HG02852 (cell line): ENCODE data around the gene MCF2L2.

ENCODE experiments used
- ATAC-seq: cut with Tn5 transposase; IDR thresholded peaks from one replicate; pipeline ENCODE4 v1.9.1; 2021; ENCODE audit warnings: mild to moderate bottlenecking, moderate library complexity; ENCODE audit not compliant: unreplicated experiment

MCF2L2 gene

DNA sequence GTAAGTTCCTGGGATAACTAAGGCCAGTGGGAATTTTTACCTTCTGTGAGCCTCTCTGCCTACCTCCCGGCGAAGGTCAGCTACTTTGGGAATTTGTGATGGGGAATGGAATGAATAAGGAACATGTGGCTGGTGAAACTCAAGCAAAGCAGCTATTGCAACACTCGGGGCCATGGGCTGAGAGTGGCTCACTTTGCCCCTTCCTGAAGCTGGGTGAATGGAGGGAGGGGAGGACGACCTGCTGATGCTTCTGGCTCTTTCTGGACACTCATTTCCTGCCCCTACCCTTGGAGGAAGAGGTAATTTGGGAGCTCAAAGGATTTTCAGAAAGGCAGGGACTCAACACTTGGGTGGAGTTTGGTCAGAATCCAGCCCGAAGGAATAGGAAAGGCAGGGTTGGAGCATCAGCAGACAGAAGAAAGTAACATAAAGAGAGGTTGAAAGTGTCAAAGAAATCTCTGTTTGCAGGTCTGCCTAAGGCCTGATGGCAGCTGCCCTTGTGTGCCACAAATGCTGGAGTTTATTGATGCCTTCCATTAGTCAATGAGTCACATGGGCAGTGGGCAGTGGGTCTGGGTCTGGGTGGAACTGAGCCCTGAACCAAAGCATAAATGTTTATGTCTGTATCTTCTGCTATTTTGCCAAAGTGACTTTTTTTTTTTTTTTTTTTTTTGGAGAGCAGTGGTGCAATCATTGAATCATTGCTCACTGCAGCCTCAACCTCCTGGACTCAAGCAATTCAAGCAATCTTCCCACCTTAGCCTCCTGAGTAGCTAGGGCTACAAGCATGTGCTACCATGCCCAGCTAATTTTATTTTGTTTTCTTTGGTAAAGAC, 278.3 kb downstream of the MCF2L2 start:
- no peak for ATAC-seq

DNA sequence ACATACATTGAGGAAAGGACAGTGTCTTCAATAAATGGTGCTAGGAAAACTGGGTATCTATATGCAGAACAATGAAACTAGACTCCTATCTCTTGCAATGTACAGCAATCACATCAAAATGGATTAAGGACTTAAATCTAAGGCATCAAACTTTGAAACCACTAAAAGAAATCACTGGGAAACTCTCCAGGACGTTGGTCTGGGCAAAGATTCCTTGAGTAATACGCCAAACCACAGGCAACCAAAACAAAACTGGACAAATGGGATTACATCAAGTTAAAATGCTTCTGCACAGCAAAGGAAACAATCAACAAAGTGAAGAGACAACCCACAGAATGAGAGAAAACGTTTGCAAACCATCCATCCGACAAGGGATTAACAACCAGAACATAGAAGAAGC, 280.4 kb downstream of the MCF2L2 start:
- no peak for ATAC-seq

DNA sequence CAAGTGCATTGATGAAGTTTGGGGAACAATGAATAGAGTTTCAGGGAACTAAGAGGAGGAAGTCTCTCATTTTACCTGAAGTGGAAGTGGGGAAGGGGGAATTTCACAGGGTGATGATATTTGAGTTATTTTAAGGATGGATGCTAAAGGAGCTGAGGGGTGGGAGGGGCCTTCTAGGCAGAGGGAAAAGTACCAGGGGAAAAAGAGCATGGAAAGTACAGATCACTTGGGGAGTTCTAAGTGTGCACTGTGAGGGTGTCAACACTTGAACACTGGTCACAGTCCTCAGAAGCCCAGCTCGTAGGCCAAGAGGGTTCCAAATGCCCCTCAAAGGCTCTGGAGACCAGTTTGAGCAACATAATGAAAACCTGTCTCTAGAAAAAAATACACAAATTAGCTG, 284.1 kb downstream of the MCF2L2 start:
- ATAC-seq = no peak

DNA sequence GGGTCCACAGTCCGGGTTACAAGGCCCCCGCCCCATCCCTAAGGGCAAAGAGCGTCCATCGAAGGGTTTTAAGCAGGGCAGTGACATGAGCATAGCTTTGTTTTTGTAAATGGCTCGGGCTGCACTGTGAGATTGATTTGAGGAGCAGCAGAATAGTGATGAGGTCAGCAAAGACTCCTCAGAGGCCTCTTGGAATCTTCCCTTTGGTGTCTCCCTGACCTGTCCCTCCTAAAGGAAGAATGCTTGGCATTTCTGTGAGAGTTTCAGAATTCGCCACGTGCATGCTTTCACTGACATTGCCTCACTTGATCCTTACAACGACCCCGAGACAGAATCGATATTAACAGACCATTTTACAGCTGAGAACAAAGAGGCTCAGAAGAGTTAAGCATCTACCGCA, 286.2 kb downstream of the MCF2L2 start:
- no peak for ATAC-seq

DNA sequence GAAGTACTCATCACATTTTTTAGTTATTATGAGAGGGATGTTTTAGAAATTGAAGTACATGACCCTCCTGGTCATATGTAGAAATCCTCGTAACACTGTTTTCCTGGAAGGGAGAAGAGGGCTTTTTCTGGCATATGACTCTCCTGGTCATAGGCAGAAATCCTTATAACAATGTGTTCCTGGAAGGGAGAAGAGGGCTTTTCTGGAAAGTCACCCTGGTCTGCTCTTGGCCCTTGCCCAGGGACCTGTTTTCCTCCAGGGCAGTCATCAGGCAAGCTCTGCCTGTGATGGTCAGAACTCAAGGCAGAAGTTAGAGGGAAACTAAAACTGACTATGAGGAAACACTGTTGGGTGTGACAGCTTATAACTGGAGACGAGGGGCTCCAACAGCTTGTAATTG, 293.6 kb downstream of the MCF2L2 start:
- ATAC-seq = no peak

DNA sequence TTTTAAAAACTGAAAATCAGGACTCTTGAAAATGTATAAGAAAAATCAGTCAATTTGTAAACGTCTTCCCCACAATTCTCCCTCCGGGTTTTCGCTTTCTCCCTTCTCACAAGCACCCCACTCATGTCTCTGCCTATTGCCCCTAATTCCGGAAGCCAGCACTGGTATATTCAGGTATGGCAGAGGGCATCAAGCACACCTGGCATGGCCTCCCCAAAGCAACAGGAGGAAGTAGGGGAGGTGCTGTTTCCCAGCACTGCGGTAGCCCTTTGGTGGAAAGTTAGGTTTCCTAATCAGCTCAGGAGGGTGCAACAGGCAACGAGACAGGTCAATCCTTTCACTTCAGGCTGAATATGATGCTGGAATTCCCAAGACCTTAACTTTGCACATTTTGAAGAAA, 296.0 kb downstream of the MCF2L2 start:
- no peak for ATAC-seq

DNA sequence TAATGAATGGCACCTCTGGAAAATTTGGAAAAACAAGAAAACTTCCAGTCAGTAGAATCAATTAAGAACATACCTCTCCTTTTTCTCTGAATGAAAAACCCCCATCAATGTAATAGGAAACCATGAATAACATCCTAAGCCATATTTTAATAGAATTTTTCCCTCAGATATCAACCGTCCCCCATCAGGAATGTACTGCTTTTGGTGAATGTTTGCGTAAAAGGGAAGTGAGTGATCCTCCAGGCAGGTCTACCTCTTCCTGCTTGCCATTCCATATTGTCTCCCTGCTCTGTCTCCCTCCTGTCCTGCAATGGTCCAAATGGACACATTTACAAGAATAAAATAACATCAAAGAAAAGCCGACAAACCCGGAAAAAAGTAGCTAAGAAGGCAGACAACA, 296.7 kb downstream of the MCF2L2 start:
- ATAC-seq = no peak

DNA sequence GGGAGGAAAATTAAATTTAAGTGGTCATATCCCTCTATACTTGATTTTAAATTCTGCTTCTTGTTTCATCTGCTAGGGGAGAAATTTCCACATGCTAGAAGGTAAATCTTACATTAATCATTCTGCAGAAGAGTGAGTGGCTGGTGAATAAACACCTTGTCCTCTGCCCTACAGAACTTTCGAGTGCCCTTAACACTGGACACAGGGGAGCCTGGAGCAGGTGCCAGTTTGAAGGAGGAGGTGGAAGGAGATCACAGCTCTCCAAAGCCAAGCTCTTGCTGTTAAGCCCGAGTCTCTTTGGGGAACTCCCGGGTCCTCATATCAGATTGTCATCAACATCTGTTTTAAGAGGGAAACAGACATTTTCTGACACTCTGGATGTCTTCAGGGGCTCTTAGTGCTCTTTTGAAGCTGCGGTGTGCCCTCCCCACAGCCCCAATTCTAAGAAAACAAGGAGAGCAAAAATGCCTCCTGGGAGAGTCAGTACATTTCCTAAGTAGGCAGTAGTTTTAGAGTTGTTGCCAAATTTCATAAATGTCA, 297.2 kb downstream of the MCF2L2 start:
- no peak for ATAC-seq

DNA sequence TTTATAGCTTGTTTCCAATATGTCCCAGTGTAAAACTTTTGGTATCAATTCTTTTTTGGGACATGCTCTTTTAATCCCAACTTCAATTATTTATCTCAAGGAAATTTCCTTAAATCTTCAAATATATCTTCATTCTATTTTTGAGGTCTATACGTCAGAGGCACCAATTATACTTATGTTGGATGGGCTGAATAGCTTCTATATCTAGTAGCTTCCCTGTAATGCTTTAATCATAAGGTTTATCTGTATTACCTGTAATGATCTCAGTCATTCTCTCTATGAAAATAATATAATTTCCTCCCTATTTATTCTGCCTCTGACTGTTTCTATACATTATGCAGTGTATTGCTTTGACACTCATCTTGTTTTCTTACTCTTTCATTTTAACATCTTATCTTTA, 299.2 kb downstream of the MCF2L2 start:
- ATAC-seq = no peak

DNA sequence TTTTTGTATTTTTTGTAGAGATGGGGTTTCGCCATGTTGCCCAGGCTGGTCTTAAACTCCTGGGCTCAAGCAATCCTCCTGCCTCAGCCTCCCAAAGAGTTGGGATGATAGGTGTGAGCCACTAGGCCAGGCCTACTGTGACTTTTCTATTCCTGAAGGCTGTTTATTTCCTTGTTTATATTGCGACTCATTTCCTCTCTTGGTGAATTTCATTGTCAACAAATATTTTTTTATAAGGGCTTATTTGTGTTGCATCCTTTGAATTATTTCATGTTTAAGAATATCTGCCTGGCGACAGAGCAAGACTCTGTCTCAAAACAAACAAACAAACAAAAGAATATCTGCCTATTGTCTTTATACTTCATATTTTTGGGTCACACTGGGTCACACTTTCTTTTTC, 299.7 kb downstream of the MCF2L2 start:
- no peak for ATAC-seq
